GM19468 (cell line): Measurements from ENCODE around the gene CHL1.

Experiments used
- ATAC-seq: cut with Tn5 transposase; IDR thresholded peaks from one replicate; pipeline ENCODE4 v1.9.1; 2021; ENCODE audit warnings: mild to moderate bottlenecking, moderate library complexity, moderate number of reproducible peaks; ENCODE audit not compliant: unreplicated experiment; ENCODE audit errors: extremely low read depth

CHL1 gene

GRCh38 chr3:217099-217813, 20.7 kb downstream of the CHL1 start:
- no peak for ATAC-seq

GRCh38 chr3:217948-218347, 21.4 kb downstream of the CHL1 start:
- no peak for ATAC-seq

DNA sequence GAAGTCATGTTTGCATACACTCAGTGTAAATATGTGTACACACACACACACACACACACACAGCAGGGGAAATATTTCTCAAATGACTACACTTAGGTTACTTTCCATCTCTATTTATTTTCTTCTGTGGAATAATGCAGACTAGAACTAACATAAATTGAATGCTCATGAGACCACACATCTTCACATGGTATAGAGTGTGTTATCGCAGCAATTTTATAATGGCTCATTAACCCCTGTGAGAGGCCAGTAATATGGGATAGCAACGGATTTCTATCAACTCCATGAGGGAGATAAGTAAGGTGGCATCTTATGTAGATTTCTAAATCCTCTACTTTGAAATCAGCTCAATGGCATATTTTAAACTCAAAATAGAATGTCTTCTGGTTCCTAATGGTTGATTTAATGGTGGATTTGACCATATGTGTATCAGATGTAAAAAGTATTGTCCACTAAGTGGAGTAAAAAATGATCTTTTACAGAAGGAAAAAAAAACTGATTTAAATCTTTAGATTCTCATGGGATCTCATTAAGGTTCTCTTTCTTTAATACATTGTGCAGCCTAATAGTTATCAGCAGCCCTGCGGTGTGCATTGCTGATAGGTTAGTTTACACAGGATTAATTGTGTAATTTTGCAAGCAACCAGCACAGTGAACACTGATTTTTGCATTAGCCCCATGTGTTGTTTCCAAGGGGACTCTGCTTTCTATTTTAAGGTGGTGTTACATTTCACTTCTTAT, 32.0 kb downstream of the CHL1 start:
- no peak for ATAC-seq

DNA sequence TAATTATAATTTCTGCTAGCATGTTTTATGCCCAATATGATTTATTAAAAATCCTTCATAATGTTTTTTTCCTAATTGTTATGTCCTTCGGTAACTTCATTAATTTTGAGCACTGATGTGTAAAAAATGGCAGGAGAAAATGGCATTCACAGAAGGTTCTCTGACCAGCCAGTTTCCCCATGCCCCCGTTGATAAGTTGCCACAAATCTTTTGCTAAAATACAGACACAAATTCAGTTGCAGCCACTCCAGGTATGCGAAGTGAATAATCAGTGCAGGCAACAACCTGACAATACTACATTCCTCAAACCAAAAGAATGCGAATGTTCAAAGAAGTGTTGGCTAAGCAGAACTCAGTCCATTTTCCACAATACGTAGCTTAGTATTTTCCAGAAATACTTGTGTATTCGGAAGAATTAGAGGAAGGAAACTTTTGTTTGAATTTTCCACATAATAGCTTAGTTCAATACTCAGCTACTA, 32.7 kb downstream of the CHL1 start:
- no peak for ATAC-seq

- ATAC-seq: no peak
Observed at GRCh38 chr3:236881-237280, 40.3 kb downstream of the CHL1 start.

DNA sequence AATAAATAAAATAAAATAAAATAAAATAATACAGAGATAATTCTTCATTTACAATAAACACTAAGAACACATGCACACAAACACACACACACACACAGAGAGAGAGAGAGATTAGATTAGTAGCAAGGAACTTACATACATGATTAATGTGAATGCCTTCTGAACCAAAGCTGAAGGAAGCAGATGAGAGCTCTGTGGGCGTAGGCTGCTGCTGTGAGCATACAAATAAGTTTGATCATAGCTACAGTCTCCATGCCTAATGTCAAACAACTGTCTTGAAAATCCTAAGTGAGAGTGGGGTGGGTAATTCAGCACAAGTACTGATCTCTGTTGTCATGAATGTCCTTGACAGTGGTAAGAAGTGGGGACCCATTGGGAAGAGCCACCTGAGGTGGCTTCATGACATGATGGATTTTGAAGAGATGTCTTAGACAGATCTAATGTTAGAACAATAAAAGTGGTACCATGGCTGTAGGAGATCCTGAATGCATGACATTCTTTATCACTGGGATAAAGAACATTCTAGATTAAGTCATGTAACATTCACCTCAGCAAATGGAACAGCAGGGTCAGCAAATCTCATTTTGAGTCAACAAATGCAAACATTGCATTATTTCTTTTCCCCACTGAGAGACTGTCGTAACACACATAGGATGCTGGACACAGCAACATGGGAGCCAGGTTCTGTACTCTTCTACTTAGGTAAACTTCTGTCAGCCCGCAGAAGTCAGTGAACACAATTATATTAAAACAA, 46.2 kb downstream of the CHL1 start:
- no peak for ATAC-seq

GRCh38 chr3:243356-243725, 46.8 kb downstream of the CHL1 start:
- ATAC-seq: no peak

DNA sequence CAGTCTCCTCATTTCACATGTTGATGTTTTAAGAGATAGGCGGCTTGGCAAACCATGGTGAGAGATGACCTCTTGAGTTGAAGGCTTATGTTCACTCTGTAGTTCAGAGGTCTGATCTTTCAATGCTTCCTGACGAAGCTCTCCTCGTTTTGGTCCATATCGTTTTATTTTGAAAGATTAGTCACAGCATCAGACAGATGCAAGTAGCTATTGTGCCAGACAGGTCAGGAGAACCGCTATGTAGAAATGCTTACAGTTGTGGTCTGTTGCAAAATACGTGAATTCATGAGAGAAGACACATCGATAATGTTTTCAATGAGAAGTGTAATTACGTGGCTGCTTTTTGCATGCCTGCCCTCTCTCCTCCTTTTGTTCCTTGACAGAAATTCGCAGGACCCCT, 47.5 kb downstream of the CHL1 start:
- no peak for ATAC-seq

DNA sequence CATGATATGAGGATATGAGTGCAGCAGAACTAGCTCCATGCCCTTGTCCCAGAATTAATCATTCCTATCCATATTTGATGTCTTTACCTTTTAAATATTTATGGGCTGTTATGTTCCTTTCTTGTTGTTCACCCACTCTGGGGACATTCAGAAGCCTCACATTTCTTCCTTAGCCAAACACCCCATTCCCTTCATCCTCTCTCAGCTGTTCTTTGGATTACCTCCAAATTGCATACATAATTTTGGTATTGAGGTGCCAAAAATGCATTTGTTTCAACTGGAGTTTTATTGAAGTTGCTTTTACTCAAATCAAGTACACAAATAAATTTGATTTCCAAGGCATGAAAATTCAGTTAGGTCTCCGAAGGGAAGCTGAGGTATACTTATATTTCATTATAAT, 51.4 kb downstream of the CHL1 start:
- ATAC-seq: no peak

DNA sequence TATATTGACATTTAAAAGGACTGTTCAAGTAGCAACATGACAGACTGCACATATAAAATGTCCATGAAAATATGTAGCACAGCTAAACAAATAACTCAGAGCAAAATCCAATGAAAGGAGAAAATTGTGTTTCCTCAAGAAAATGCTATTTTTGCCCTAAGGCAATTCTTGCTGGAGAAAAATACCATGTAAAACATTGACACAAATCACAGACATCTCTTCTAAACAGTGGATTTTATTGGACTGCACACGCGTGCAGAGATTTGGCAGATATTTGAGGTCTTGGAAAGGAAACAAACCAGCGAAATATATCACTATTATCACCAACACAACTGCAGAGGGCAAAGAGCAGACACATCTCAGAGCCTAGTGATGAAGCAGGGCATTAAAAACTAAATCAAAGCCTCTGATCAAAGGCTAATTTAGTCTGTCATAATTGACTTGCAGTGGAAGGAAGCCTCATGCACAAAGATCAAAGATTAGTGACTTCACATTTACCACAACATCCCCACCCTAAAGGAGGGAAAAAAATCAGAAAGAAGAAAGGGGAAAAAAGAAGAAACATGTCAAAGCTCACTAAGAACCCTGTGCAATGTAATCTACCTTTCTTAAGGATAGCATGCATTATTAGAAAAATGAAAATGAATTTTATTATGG, 52.4 kb downstream of the CHL1 start:
- no peak for ATAC-seq

DNA sequence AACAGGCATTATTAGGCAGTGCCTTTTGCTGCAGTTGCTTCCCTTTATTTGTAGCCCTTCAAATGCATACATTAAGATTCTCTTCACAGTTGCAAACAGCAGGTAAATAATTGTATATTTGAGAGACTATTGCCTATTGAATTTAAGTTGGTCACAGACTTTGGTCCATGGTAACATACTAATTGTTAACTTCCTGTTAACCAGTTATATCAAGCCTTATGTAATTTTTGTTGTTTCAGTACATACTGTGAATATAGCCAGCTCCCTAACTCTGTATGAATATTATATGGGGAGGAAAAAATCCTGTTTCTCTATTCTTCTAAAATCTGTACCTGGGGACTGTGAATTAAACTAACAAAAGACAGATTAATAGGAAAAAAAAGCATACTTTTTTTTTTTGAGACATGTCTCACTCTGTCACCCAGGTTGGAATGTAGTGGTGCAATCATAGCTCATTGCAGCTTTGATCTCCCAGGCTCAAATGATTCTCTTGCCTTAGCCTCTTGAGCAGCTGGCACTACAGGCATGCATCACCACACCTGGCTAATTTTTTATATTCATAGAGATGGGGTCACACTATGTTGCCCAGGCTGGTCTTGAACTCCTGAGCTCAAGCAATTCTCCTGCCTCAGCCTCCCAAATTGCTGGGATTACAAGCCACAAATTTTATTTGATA, 53.2 kb downstream of the CHL1 start:
- ATAC-seq: no peak

DNA sequence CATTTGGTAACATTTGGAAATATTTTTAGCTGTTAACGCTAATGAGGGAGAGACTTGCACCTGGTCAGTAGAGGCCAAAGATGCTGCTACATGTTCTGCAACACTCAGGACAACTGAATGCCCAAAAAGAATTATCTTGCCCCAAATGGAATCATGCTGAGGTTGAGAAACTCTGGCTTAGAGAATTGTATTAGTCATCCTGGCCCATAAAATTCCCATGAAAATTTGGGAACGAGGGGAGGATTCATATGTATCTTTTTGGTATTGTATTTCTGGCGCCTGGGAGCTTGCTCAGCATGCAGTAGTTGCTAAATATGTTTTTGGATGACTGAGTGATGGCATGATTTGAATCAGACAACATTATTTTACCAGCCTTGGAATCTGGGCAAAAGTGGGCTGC, 59.9 kb downstream of the CHL1 start:
- ATAC-seq: no peak

DNA sequence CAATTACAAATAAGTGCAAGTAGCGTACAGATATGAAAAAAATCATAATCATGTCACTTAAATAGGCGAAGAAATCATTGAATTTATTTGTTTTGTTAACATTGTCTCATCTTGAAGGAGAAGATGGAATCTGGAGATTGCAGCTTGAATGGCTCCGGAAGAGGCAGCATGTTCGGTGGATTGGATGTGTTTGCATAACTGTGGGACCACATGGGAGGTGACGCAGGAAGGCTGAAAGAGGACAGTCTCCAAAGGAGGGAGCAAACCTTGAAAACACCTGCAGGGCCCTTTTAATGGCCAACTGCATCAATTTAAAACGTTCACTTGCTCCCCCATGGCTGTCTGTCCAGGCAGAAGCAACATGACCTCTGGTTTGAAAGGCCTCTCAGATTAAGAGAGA, 61.3 kb downstream of the CHL1 start:
- no peak for ATAC-seq

GRCh38 chr3:260898-261297, 64.3 kb downstream of the CHL1 start:
- ATAC-seq: no peak

DNA sequence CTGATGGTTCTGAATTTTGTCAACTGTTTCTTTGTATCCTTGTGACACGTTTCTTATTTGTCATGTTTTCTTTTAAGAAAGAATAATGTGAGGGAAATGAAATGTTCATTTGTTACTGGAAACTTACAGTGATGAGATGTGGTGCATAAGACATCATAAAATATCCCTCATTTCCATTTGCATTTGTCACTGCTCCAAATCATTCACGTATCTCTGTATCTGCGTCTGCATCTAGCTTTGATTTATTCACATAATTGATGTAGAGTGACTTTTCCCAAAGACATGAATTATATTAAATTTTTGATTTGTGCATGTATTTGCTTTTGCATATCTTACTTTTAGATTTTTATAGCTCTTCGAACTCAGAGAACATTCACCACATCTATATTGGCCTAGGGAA, 66.8 kb downstream of the CHL1 start:
- ATAC-seq: no peak

DNA sequence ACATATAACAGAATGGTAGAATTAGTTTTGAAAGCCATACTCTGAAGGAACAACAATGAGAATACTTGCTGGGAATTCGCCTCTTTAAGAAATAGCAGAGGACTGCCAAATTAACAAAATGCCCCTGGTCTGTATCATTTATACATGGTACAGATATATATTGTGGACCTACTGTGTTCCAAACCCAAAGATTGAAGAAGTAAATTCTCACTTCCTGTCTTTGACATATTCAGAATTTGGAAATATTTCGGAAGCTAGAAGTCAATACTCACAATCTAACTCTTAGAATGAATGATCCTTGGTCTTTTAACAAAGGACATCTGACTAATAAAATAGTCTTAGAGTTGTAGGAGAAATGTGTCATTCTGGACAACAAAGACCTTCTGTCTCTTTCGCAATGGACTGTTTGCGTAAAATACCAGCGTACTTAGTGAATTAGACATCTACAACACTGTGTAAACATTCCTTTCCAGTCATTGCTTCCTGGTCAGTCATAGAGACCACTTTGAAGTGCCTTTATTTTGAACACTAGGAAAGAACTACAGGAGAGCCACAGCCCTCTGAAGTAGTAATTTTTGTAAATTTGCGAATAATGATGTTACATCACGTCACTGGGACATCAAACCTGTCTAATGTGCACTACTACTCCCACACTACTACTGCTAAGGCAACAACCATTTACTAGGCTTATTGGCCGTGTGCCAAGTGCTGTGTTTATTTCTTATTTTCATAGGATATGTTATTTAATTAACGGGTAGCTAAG, 68.0 kb downstream of the CHL1 start:
- ATAC-seq: no peak

DNA sequence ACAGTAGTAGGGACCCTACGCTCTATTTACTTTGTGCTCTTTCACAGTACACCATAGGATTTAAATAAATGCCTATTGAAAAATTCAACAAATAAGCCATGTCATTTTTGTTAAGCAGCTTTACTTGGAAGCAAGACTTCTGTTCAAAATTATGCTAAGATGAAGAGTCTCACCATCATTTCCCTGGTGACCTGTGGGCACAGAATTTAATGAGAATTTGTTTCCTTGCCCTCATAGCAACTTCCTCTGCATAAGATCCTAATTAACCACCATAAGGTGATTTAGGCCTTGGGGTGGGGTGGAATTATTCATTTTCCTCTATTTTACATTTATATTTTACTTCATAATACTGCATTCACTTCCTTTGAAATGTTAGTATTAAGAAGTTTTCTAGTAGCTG, 70.5 kb downstream of the CHL1 start:
- no peak for ATAC-seq

- ATAC-seq: no peak
Observed at GRCh38 chr3:270688-271087, 74.1 kb downstream of the CHL1 start.

DNA sequence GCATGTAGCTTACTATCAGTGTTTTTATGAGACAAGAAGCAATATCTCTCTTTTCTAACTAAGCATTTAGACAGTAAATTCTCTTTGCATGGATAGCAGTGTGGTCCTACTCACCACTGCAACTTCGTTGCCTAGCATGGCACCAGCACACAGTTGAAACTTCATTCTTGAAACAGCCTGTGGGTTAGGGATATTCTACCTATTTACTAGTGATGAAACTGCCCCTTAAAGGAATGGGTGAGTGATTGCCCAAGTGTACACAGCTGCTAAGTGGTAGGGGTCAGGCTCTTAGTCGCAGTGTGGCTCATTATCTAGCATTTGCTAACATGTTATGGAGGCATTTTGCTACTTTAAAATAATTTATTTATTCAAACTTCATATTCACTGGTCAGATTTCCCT, 78.4 kb downstream of the CHL1 start:
- no peak for ATAC-seq
